ENCODE data around the gene ZNF594.
"Not testable (repeated sequence)": the region's sequence is repeated elsewhere in the genome, so short reads cannot be mapped to it uniquely, and the experiment has no call there.

The ZNF594 gene

GRCh38 chr17:5236938-5237540 is 45.4 kb upstream of the ZNF594 start:
- H3K36me3 ChIP-seq (ENCODE audit: insufficient read depth) = no peaks in the 10 kb centered on the region
- no peak overlapping the region for H3K4me2 ChIP-seq
- H4K20me1 ChIP-seq (ENCODE audit: insufficient read depth) = no peaks in the 10 kb centered on the region
- H3K27me3 ChIP-seq (ENCODE audit: insufficient read depth, low read depth) = no peaks in the 10 kb centered on the region
- no peaks in the 10 kb centered on the region for H3K4me1 ChIP-seq (ENCODE audit: low read depth, poor library complexity, severe bottlenecking)
- no peak overlapping the region for H3K4me3 ChIP-seq (IDR thresholded peaks at IDR 0.05; ENCODE audit: insufficient read depth, low read depth, low read length)
- no peak overlapping the region for H3K27ac ChIP-seq
- no peak overlapping the region for H2AFZ ChIP-seq (ENCODE audit: low read depth)
- H3K79me2 ChIP-seq (ENCODE audit: insufficient read depth, low read depth) = no peaks in the 10 kb centered on the region
- no peak for TF ChIP-seq CTCF (conservative IDR thresholded peaks at IDR 0.05; ENCODE audit: low read depth, low read length)
- H3K9ac ChIP-seq = no peak overlapping the region

GRCh38 chr17:5234645-5235576 is 43.2 kb upstream of the ZNF594 start, which contains the start of gene SCIMP:
SCIMP (minus strand) TSS chr17:5234860; CDS start chr17:5234755, 105 bp downstream.
- Histone ChIP-seq H2AFZ (ENCODE audit: low read depth) (no peak within 1 kb of the TSS), H3K36me3 (ENCODE audit: insufficient read depth) (no peaks in the 10 kb centered on the region), H3K9ac (no peak within 1 kb of the TSS), H3K27ac (no peak within 1 kb of the TSS), H3K4me2 (no peak within 1 kb of the TSS), H3K79me2 (ENCODE audit: insufficient read depth, low read depth) (no peaks in the 10 kb centered on the region), H3K4me3 (IDR thresholded peaks at IDR 0.05; ENCODE audit: insufficient read depth, low read depth, low read length) (no peak within 1 kb of the TSS), H4K20me1 (ENCODE audit: insufficient read depth) (no peaks in the 10 kb centered on the region), H3K4me1 (ENCODE audit: low read depth, poor library complexity, severe bottlenecking) (no peaks in the 10 kb centered on the region), H3K27me3 (ENCODE audit: insufficient read depth, low read depth) (no peaks in the 10 kb centered on the region)
- no peak for TF ChIP-seq CTCF (conservative IDR thresholded peaks at IDR 0.05; ENCODE audit: low read depth, low read length)

GRCh38 chr17:5233492-5233891 is 41.8 kb upstream of the ZNF594 start:
- not testable (repeated sequence) for H3K27ac ChIP-seq; H3K79me2 ChIP-seq (ENCODE audit: insufficient read depth, low read depth); H3K4me3 ChIP-seq (IDR thresholded peaks at IDR 0.05; ENCODE audit: insufficient read depth, low read depth, low read length); H3K36me3 ChIP-seq (ENCODE audit: insufficient read depth); H3K27me3 ChIP-seq (ENCODE audit: insufficient read depth, low read depth); H3K9ac ChIP-seq; H3K4me2 ChIP-seq; H3K4me1 ChIP-seq (ENCODE audit: low read depth, poor library complexity, severe bottlenecking); H2AFZ ChIP-seq (ENCODE audit: low read depth); H4K20me1 ChIP-seq (ENCODE audit: insufficient read depth)

GRCh38 chr17:5226940-5227878 is 35.5 kb upstream of the ZNF594 start:
- no peaks in the 10 kb centered on the region for H3K36me3 ChIP-seq (ENCODE audit: insufficient read depth)
- no peak for TF ChIP-seq CTCF (conservative IDR thresholded peaks at IDR 0.05; ENCODE audit: low read depth, low read length)
- H2AFZ ChIP-seq (ENCODE audit: low read depth) = no peak overlapping the region
- H3K4me1 ChIP-seq (ENCODE audit: low read depth, poor library complexity, severe bottlenecking) = no peaks in the 10 kb centered on the region
- H3K27me3 ChIP-seq (ENCODE audit: insufficient read depth, low read depth) = no peaks in the 10 kb centered on the region
- H3K4me2 ChIP-seq = no peak overlapping the region
- H3K27ac ChIP-seq = no peak overlapping the region
- H4K20me1 ChIP-seq (ENCODE audit: insufficient read depth) = no peaks in the 10 kb centered on the region
- H3K79me2 ChIP-seq (ENCODE audit: insufficient read depth, low read depth) = no peaks in the 10 kb centered on the region
- no peak overlapping the region for H3K4me3 ChIP-seq (IDR thresholded peaks at IDR 0.05; ENCODE audit: insufficient read depth, low read depth, low read length)
- no peak overlapping the region for H3K9ac ChIP-seq

Data from KMS-11 (cell line).